ENCODE measurements around the gene MAP6. TPM values are rescaled to one million over a fixed set of nuclear protein-coding genes. Genes with fewer than 3 reads are reported as not detected.
A peak's percentile ranks its signal among the peaks of the same experiment; 100 is the strongest.

Gene MAP6
- total and polyA plus RNA-seq, 9 of the 15 experiments (the other 6 are each of a cell fraction or from before 2014, with no cell fraction given) = not detected

GRCh38 chr11:75616281-75616680, 52.6 kb downstream of the MAP6 start:
- intact Hi-C loops (cut with micrococcal nuclease) = no loop called here
- Histone ChIP-seq H3K27ac (ENCODE audit: extremely low read depth, low read depth, low read length) (no peak overlapping the region), H3K9me3 (replicated peaks; ENCODE audit: control insufficient read depth, insufficient read depth, low read depth, low read length) (no peaks in the 10 kb centered on the region), H2AFZ (ENCODE audit: low read depth, low read length) (no peak overlapping the region), H3K4me3 (no peak overlapping the region), H3K79me2 (ENCODE audit: control insufficient read depth, insufficient read depth, low read length) (no peaks in the 10 kb centered on the region), H4K20me1 (replicated peaks; ENCODE audit: control insufficient read depth, insufficient read depth, low read length) (no peaks in the 10 kb centered on the region; the same call in 1 of the 2 replicates), H3K4me2 (ENCODE audit: insufficient read depth, low read length) (no peak overlapping the region), H3K27me3 (ENCODE audit: control insufficient read depth in 2 of 2, insufficient read depth in 2 of 2, low read length in 2 of 2) (peaks cover 0 to 15% of the 10 kb centered on the region in 2 experiments; a peak in 2 of 5 replicates), H3K9ac (ENCODE audit: insufficient read depth in 1 of 2, low read depth in 2 of 2, low read length in 2 of 2) (no peak overlapping the region), H3K9me1 (ENCODE audit: control insufficient read depth, insufficient read depth, low read length) (no peaks in the 10 kb centered on the region), H3K4me1 (replicated peaks in 1 of 2; ENCODE audit: control insufficient read depth in 2 of 2, insufficient read depth in 2 of 2, low read length in 2 of 2) (no peaks in the 10 kb centered on the region; a peak in 1 of 5 replicates), H3K36me3 (ENCODE audit: control insufficient read depth, insufficient read depth, low read length) (no peaks in the 10 kb centered on the region)
- ATAC-seq (no peak), FAIRE-seq (no peak), DNase-seq (ENCODE audit: extremely low read depth in 1 of 4, low spot score in 3 of 4) (no peak)
- no TSS peak for BruUV-seq (replicated peaks)
- ChIA-PET POLR2A (interaction anchor here (0.6 to 1.4 kb wide), 2 partner anchors 12 to 664 kb away, joined by 3 to 7 read pairs; no protein-coding TSS in a partner anchor), CTCF (ENCODE audit: low intra/inter-chr PET ratio) (no interaction called here)
- in situ Hi-C loops (cut with MboI) = no loop called here
- WGBS (ENCODE audit: insufficient coverage, low coverage, missing lambda C conversion rate) = 26% methylated on average over 5 of the region's 5 CpGs
- TF ChIP-seq RFX1 (IDR thresholded peaks at IDR 0.05) (peak; percentile 81), HBP1 (CRISPR knock-in tag; IDR thresholded peaks at IDR 0.05) (no peak)

GRCh38 chr11:75615751-75616150, 53.1 kb downstream of the MAP6 start:
- 13% methylated on average over 7 of the region's 7 CpGs for WGBS (ENCODE audit: insufficient coverage, low coverage, missing lambda C conversion rate)
- ChIA-PET POLR2A (interaction anchor here (0.6 to 0.8 kb wide), 2 partner anchors 22 to 664 kb away, joined by 3 to 4 read pairs; no protein-coding TSS in a partner anchor), CTCF (ENCODE audit: low intra/inter-chr PET ratio) (interaction anchor here (0.6 kb wide), 1 partner anchor 161 kb away, joined by 3 read pairs; no protein-coding TSS in a partner anchor)

More at GRCh38 chr11:75615751-75616150, 53.1 kb downstream of the MAP6 start:
- ATAC-seq = peak; percentile 63
- Histone ChIP-seq H2AFZ (ENCODE audit: low read depth, low read length) (no peak overlapping the region), H3K27ac (ENCODE audit: extremely low read depth, low read depth, low read length) (no peak overlapping the region), H3K36me3 (ENCODE audit: control insufficient read depth, insufficient read depth, low read length) (no peaks in the 10 kb centered on the region), H4K20me1 (replicated peaks; ENCODE audit: control insufficient read depth, insufficient read depth, low read length) (no peaks in the 10 kb centered on the region; the same call in 1 of the 2 replicates), H3K4me1 (replicated peaks in 1 of 2; ENCODE audit: control insufficient read depth in 2 of 2, insufficient read depth in 2 of 2, low read length in 2 of 2) (no peaks in the 10 kb centered on the region; a peak in 1 of 5 replicates), H3K27me3 (ENCODE audit: control insufficient read depth in 2 of 2, insufficient read depth in 2 of 2, low read length in 2 of 2) (peaks cover 0 to 15% of the 10 kb centered on the region in 2 experiments; a peak in 2 of 5 replicates), H3K79me2 (ENCODE audit: control insufficient read depth, insufficient read depth, low read length) (no peaks in the 10 kb centered on the region), H3K9me1 (ENCODE audit: control insufficient read depth, insufficient read depth, low read length) (no peaks in the 10 kb centered on the region), H3K4me3 (no peak overlapping the region), H3K4me2 (ENCODE audit: insufficient read depth, low read length) (no peak overlapping the region), H3K9me3 (replicated peaks; ENCODE audit: control insufficient read depth, insufficient read depth, low read depth, low read length) (no peaks in the 10 kb centered on the region), H3K9ac (ENCODE audit: insufficient read depth in 1 of 2, low read depth in 2 of 2, low read length in 2 of 2) (no peak overlapping the region)
- in situ Hi-C loops (cut with MboI) = no loop called here
- no peak for DNase-seq (ENCODE audit: extremely low read depth in 1 of 4, low spot score in 3 of 4)
- BruUV-seq (replicated peaks) = no TSS peak
- TF ChIP-seq ZNF134 (CRISPR knock-in tag; conservative IDR thresholded peaks at IDR 0.05) (peak; percentile 70), ETV5 (CRISPR knock-in tag; IDR thresholded peaks at IDR 0.05; ENCODE audit: low read depth) (no peak)
- intact Hi-C loops (cut with micrococcal nuclease) = no loop called here
- FAIRE-seq = no peak

Data from K562 (cell line).